ENCODE measurements around the gene CHRND.

GRCh38 chr2:232485348-232485756 lies 40.6 kb upstream of the CHRND start:
- TF ChIP-seq CEBPB (IDR thresholded peaks at IDR 0.05) = no peak
- no peak for TF ChIP-seq FOXM1 (IDR thresholded peaks at IDR 0.05; ENCODE audit: borderline replicate concordance, low read depth)
- TF ChIP-seq MAX (IDR thresholded peaks at IDR 0.05) = no peak
- TF ChIP-seq TAF1 (IDR thresholded peaks at IDR 0.05; ENCODE audit: low read depth) = no peak
- no peak for TF ChIP-seq EP300 (IDR thresholded peaks at IDR 0.05; ENCODE audit: borderline replicate concordance)
- no peak for TF ChIP-seq CREB1 (IDR thresholded peaks at IDR 0.05; ENCODE audit: low read depth)
